GM06990 (cell line): ENCODE data around the gene ZNF75A.

Experiments used
- DNase-seq: peaks from one replicate; pipeline ENCODE4 v3.0.0-alpha.2; 2011; ENCODE audit not compliant: insufficient read length; ENCODE audit errors: extremely low read depth
- H3K27me3 ChIP-seq: replicated peaks from 2 replicates; pipeline ENCODE4 v1.6.0; 2011; ENCODE audit warnings: low read length; ENCODE audit not compliant: control insufficient read depth, insufficient read depth
- H3K36me3 ChIP-seq: 2 replicates; pipeline ENCODE4 v1.5.1; 2011; ENCODE audit warnings: low read length; ENCODE audit not compliant: control insufficient read depth, insufficient read depth
- H3K4me3 ChIP-seq: replicated peaks from 2 replicates; pipeline ENCODE4 v1.5.1; 2011; ENCODE audit warnings: low read depth, mild to moderate bottlenecking, control low read depth, low read length
- TF ChIP-seq, protein P1 (sequence below): IDR thresholded peaks from 2 replicates; pipeline ENCODE4 v1.5.1; 2011; ENCODE audit warnings: low read length, control low read depth, mild to moderate bottlenecking, inconsistent platforms; ENCODE audit not compliant: insufficient read depth, poor library complexity, severe bottlenecking

The ZNF75A gene

GRCh38 chr16:3305109-3306068, at the start of gene ZNF75A, which contains the start of gene TIGD7:
Gene ZNF75A (plus strand): TSS chr16:3305497. CDS start chr16:3308429, 2,932 bp downstream.
Gene TIGD7 (minus strand): TSS chr16:3305430. CDS start chr16:3300614, 4,816 bp downstream.
- TF ChIP-seq, protein P1, sequence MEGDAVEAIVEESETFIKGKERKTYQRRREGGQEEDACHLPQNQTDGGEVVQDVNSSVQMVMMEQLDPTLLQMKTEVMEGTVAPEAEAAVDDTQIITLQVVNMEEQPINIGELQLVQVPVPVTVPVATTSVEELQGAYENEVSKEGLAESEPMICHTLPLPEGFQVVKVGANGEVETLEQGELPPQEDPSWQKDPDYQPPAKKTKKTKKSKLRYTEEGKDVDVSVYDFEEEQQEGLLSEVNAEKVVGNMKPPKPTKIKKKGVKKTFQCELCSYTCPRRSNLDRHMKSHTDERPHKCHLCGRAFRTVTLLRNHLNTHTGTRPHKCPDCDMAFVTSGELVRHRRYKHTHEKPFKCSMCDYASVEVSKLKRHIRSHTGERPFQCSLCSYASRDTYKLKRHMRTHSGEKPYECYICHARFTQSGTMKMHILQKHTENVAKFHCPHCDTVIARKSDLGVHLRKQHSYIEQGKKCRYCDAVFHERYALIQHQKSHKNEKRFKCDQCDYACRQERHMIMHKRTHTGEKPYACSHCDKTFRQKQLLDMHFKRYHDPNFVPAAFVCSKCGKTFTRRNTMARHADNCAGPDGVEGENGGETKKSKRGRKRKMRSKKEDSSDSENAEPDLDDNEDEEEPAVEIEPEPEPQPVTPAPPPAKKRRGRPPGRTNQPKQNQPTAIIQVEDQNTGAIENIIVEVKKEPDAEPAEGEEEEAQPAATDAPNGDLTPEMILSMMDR = peak; percentile 1
- DNase-seq = peak; percentile 91
- H3K36me3 ChIP-seq = peaks cover 6% of the 10 kb centered on the region

GRCh38 chr16:3256146-3256865, 49.0 kb upstream of the ZNF75A start, which contains the start of gene MEFV:
Gene MEFV (minus strand): TSS chr16:3256633. CDS start chr16:3256587, 46 bp downstream.
- no peaks in the 10 kb centered on the region for H3K27me3 ChIP-seq
- H3K4me3 ChIP-seq = no peak within 1 kb of the TSS
- H3K36me3 ChIP-seq = no peaks in the 10 kb centered on the region
- TF ChIP-seq, protein P1 = no peak
- no peak for DNase-seq

More at GRCh38 chr16:3305109-3306068, at the start of gene ZNF75A, which contains the start of gene TIGD7:
- Histone ChIP-seq H3K27me3 (no peaks in the 10 kb centered on the region), H3K4me3 (peak within 1 kb of the TSS; percentile 78)

GRCh38 chr16:3256866-3257465, 48.3 kb upstream of the ZNF75A start:
- TF ChIP-seq, protein P1 = no peak
- Histone ChIP-seq H3K4me3 (no peak overlapping the region), H3K36me3 (no peaks in the 10 kb centered on the region), H3K27me3 (no peaks in the 10 kb centered on the region)
- no peak for DNase-seq

- TF ChIP-seq, protein P1 = no peak
- no peak overlapping the region for H3K4me3 ChIP-seq
- no peaks in the 10 kb centered on the region for H3K36me3 ChIP-seq
- no peaks in the 10 kb centered on the region for H3K27me3 ChIP-seq
- DNase-seq = no peak
These were observed 45.5 kb upstream of the ZNF75A start for GRCh38 chr16:3259836-3260235.

- no peak overlapping the region for H3K4me3 ChIP-seq
- H3K36me3 ChIP-seq = peaks cover 2% of the 10 kb centered on the region
- no peaks in the 10 kb centered on the region for H3K27me3 ChIP-seq
- no peak for DNase-seq
- TF ChIP-seq, protein P1 = no peak
These were observed 42.8 kb upstream of the ZNF75A start for GRCh38 chr16:3262517-3262916.
